Ovary (tissue), 9 donors: Measurements from ENCODE around the gene RPRD1B. TPM values are rescaled to one million over a fixed set of nuclear protein-coding genes. Genes with fewer than 3 reads are reported as not detected.

Source experiments
- DNase-seq, 5 donors: peaks; one replicate each; pipeline ENCODE4 v3.0.0-alpha.2; 2019 to 2020
- H3K27ac ChIP-seq, 2 donors: fragments of 200-600 bp; one replicate each; pipeline versions ENCODE4 v1.5.1 to v1.8.0; 2019 to 2022
- H3K27me3 ChIP-seq: fragments of 200-600 bp; one replicate; pipeline ENCODE4 v1.8.0; 2022
- H3K36me3 ChIP-seq: fragments of 200-600 bp; sonication (generic); one replicate; pipeline ENCODE4 v1.5.1; 2019
- H3K4me1 ChIP-seq: one replicate; pipeline ENCODE4 v1.8.1; 2013; ENCODE audit warnings: mild to moderate bottlenecking, moderate library complexity; ENCODE audit not compliant: insufficient read depth
- H3K4me3 ChIP-seq: fragments of 200-600 bp; sonication (generic); one replicate; pipeline ENCODE4 v1.5.1; 2017
- H3K9me3 ChIP-seq, 2 donors: fragments of 200-600 bp in 1 of 2; sonication (generic) in 1 of 2; one replicate each; pipeline versions ENCODE4 v1.5.1 to v1.8.1; 2013 to 2019; ENCODE audit warnings: mild to moderate bottlenecking in 1 of 2, moderate library complexity in 1 of 2
- EP300 ChIP-seq: sonication (generic); formaldehyde crosslinking; IDR thresholded peaks from one replicate; pipeline ENCODE4 v1.6.1; 2017; ENCODE audit warnings: antibody characterized with exemption
- POLR2A ChIP-seq: fragments of 450-650 bp; IDR thresholded peaks from one replicate; pipeline ENCODE4 v1.6.1; 2017; ENCODE audit warnings: antibody characterized with exemption, mild to moderate bottlenecking, moderate library complexity
- WGBS, 3 donors: extraction: QIAGEN DNeasy Blood & Tissue Kit in 1 of 3; methylation state at CpG; one replicate each; pipeline versions ENCODE4 v1.1.5 to v1.1.7; 2013 to 2017; 5-methylcytosine and 5-hydroxymethylcytosine counted together
- intact Hi-C, 4 donors: fragments of 100-400 bp; cut with DNase I; formaldehyde crosslinking; loops; one replicate each; pipeline versions ENCODE4 v1.11.0 to v1.15.1; 2022 to 2023
- polyA plus RNA-seq, 2 donors: library from polyadenylated mRNA; stranded (reverse); fragments of 200-250 nt in 1 of 2; fragments of 350-450 nt in 1 of 2; fragmentation: Illumina TruSeq in 1 of 2; extraction: RNeasy Lipid Tissue Mini Kit (QIAGEN cat#74804) in 1 of 2; gene quantifications; one replicate each; pipeline ENCODE4 v1.2.3, GENCODE V29; 2013 to 2014
- total RNA-seq, 7 donors: library from RNA; depleted of rRNA in 2 of 7; stranded (reverse); fragments of >200 nt in 2 of 7; fragmentation: NEBNext Ultra II Directional in 3 of 7; extraction: Animal tissue kit (Norgen Biotek cat#: 25700) in 3 of 7; gene quantifications; one replicate each; pipeline versions ENCODE4 v1.1.0 to v1.2.4, GENCODE V29; 2016 to 2023
- TF ChIP-seq, protein P1 (sequence below), 3 donors: fragments of 450-650 bp in 2 of 3; fragments of 200-600 bp in 1 of 3; IDR thresholded peaks; one replicate each; pipeline versions ENCODE4 v1.5.1 to v1.8.0; 2016 to 2022; ENCODE audit warnings: antibody characterized with exemption in 3 of 3, mild to moderate bottlenecking in 1 of 3
- donor health status: DM: no; HTN: no; CAD: no; lungs with moderate emphysema.
- donor health status: DM: no; HTN: no; CAD: no.
- donor health status: Bipolar disorder and iron deficiency.
- donor health status: DM: yes; HTN: yes; CAD: no.
- donor health status: DM: no; HTN: no; CAD: no.
- donor health status: DM: yes; HTN: yes; CAD: no.

The RPRD1B gene
- total and polyA plus RNA-seq, 9 donors: 12.1 to 45.3 (median 33.4) TPM

DNA sequence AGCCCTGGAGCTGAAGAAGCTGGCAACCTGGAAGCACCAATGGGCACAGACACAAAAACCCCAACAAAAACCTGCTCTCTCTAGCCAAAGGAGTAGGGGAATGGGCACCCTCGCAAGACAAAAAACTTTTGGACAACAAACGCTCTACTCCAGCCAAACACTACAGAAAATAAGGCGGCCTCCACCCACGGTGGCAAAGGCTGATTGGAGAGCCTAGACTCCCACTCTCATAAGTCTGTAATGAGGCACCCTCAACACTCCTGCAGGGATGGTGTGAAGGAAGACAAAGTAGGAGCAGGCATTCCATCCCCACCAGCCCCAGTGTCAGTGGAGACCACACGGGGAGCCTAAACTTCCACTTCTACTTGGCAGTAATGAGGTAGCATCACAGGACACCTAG, 9.1 kb upstream of the RPRD1B start:
- WGBS, 3 donors: 25 to 63% (median 34%) methylated on average over 5 of the region's 5 CpGs
- intact Hi-C loops: no loop called here
- Histone ChIP-seq H3K9me3 (no peaks in the 10 kb centered on the region), H3K4me3 (no peak overlapping the region), H3K27ac (no peak overlapping the region), H3K36me3 (no peaks in the 10 kb centered on the region), H3K4me1 (no peaks in the 10 kb centered on the region), H3K27me3 (no peaks in the 10 kb centered on the region)
- TF ChIP-seq, protein P1, sequence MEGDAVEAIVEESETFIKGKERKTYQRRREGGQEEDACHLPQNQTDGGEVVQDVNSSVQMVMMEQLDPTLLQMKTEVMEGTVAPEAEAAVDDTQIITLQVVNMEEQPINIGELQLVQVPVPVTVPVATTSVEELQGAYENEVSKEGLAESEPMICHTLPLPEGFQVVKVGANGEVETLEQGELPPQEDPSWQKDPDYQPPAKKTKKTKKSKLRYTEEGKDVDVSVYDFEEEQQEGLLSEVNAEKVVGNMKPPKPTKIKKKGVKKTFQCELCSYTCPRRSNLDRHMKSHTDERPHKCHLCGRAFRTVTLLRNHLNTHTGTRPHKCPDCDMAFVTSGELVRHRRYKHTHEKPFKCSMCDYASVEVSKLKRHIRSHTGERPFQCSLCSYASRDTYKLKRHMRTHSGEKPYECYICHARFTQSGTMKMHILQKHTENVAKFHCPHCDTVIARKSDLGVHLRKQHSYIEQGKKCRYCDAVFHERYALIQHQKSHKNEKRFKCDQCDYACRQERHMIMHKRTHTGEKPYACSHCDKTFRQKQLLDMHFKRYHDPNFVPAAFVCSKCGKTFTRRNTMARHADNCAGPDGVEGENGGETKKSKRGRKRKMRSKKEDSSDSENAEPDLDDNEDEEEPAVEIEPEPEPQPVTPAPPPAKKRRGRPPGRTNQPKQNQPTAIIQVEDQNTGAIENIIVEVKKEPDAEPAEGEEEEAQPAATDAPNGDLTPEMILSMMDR (IDR thresholded peaks at IDR 0.05): no peak
- no peak for TF ChIP-seq EP300
- TF ChIP-seq POLR2A: no peak
- no peak for DNase-seq

DNA sequence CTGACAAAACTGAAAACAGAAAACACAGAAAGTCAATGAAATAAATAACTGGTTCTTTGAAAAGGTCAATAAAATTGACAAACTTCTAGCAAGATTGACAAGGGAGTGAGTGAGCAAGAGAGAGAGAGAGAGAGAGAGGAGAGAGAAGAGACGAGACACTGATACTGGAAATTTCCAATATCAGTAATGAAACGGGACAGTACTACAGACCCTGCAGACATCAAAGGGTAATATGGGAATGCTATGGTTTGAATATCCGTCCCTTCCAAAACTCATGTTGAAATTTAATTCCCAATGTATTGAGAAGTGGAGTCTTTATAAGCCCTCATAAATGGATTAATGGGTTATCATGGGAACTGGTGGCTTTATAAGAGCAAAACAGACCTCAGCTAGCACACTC, 4.1 kb upstream of the RPRD1B start:
- no peaks in the 10 kb centered on the region for H3K36me3 ChIP-seq

DNA sequence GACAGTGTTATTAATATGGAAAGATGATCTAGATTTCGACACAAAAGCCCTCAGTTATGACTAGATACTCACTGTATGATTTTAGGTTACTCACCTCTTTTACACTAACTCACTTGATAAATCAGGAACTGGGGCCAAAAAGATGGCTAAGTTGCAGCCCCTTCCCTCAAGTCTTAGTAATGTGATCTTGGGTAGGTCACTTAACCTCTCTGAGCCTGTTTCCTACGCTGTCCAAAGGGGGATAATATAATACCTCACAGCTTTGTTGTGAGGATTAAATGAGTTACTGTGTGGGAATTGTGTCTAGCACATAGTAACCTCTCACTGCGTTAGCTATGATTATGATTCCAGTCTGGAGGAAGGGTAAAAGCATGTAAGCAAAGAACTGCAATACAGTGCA, 1.6 kb upstream of the RPRD1B start:
- H3K27me3 ChIP-seq: no peaks in the 10 kb centered on the region
- no peak overlapping the region for H3K4me3 ChIP-seq
- TF ChIP-seq EP300: no peak
- TF ChIP-seq, protein P1 (IDR thresholded peaks at IDR 0.05): no peak
- no peak for TF ChIP-seq POLR2A
- WGBS, 3 donors: 83 to 91% (median 88%) methylated on average over 3 of the region's 3 CpGs
- H3K9me3 ChIP-seq: no peaks in the 10 kb centered on the region
- H3K27ac ChIP-seq: no peak overlapping the region
- intact Hi-C loops: no loop called here
- no peaks in the 10 kb centered on the region for H3K36me3 ChIP-seq
- H3K4me1 ChIP-seq: peaks cover 15% of the 10 kb centered on the region
- DNase-seq: no peak

More for the DNA sequence above, 4.1 kb upstream of the RPRD1B start:
- Histone ChIP-seq H3K27me3 (no peaks in the 10 kb centered on the region), H3K9me3 (no peaks in the 10 kb centered on the region), H3K4me3 (no peak overlapping the region), H3K27ac (no peak overlapping the region), H3K4me1 (peaks cover 6% of the 10 kb centered on the region)
- 91 to 96% (median 92%) methylated on average over 3 of the region's 3 CpGs for WGBS, 3 donors
- no peak for DNase-seq
- intact Hi-C loops: no loop called here
- TF ChIP-seq, protein P1 (IDR thresholded peaks at IDR 0.05): no peak
- TF ChIP-seq POLR2A (no peak), EP300 (no peak)

DNA sequence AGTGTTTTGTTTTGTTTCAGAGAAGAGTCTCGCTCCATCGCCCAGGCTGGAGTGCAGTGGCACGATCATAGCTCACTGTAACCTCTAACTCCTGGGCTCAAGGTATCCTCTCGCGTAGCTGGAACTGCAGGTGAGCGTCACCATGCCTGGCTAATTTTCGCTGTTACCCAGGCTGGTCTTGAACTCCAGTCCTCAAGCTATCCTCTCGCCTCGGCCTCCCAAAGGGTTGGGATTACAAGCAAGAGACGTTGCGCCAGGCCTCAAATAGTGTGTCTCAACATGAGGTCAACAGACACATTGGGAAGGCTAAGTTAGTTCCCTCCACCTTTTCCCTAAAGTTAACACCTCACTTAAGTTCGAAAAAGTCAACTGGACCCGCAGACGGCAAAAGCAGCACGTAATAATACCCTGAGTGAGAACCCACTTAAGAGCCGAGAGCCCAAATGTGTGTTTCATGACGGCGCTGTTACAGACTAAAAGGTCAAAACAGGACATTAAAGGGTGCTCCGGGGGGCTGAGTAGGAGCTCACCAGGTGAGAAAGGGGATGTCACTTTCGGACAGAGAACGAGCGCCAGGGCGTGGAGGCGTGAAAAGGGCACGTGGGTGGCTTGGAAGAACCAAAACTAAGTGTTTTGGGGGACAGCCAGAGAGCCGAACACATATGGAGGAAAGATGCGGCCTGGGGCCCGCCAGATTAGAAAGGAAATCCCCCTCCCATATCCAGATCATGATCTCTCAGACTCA, 789 bp upstream of the RPRD1B start:
- peak overlapping the region; percentile 73 for H3K4me3 ChIP-seq
- peak overlapping the region; percentile 82 to 87 for H3K27ac ChIP-seq
- H3K27me3 ChIP-seq: no peaks in the 10 kb centered on the region
- peak in 1 of 5 donors; percentile 23 for DNase-seq
- H3K9me3 ChIP-seq: no peaks in the 10 kb centered on the region
- TF ChIP-seq, protein P1 (IDR thresholded peaks at IDR 0.05): no peak
- TF ChIP-seq POLR2A: no peak
- TF ChIP-seq EP300: no peak
- no peaks in the 10 kb centered on the region for H3K36me3 ChIP-seq
- intact Hi-C loops: no loop called here
- peaks cover 16% of the 10 kb centered on the region for H3K4me1 ChIP-seq
- WGBS, 3 donors: 18 to 22% (median 21%) methylated on average over 28 of the region's 28 CpGs
